ENCODE data around the gene GPC5.

Gene GPC5

DNA sequence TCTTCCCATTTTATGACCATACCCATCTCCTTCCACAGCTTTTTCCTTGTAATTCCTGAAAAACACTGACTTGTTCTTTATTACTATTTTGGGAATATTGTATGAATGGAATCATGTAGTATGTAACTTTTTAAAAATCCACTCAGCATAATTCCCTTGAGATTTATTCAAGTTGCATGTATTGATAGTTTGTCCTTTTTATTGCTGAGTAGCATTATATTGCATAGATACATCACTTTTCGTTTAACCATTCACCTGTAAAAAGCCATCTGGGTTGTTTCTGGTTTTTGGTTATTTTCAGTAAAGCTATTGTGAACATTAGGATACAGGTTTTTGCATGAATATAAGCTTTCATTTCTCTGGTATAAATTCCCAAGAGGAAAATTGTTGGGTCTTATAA is 115.4 kb downstream of the GPC5 start:
- TF ChIP-seq, protein P1, sequence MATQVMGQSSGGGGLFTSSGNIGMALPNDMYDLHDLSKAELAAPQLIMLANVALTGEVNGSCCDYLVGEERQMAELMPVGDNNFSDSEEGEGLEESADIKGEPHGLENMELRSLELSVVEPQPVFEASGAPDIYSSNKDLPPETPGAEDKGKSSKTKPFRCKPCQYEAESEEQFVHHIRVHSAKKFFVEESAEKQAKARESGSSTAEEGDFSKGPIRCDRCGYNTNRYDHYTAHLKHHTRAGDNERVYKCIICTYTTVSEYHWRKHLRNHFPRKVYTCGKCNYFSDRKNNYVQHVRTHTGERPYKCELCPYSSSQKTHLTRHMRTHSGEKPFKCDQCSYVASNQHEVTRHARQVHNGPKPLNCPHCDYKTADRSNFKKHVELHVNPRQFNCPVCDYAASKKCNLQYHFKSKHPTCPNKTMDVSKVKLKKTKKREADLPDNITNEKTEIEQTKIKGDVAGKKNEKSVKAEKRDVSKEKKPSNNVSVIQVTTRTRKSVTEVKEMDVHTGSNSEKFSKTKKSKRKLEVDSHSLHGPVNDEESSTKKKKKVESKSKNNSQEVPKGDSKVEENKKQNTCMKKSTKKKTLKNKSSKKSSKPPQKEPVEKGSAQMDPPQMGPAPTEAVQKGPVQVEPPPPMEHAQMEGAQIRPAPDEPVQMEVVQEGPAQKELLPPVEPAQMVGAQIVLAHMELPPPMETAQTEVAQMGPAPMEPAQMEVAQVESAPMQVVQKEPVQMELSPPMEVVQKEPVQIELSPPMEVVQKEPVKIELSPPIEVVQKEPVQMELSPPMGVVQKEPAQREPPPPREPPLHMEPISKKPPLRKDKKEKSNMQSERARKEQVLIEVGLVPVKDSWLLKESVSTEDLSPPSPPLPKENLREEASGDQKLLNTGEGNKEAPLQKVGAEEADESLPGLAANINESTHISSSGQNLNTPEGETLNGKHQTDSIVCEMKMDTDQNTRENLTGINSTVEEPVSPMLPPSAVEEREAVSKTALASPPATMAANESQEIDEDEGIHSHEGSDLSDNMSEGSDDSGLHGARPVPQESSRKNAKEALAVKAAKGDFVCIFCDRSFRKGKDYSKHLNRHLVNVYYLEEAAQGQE (IDR thresholded peaks at IDR 0.05; ENCODE audit: low read depth) = no peak
- TF ChIP-seq EP300 (IDR thresholded peaks at IDR 0.05; ENCODE audit: borderline replicate concordance) (no peak), TAF1 (IDR thresholded peaks at IDR 0.05; ENCODE audit: low read depth) (no peak), CREB1 (IDR thresholded peaks at IDR 0.05; ENCODE audit: low read depth) (no peak), EGR1 (IDR thresholded peaks at IDR 0.05) (no peak), YY1 (IDR thresholded peaks at IDR 0.05; ENCODE audit: low read depth) (no peak), NFIC (IDR thresholded peaks at IDR 0.05) (no peak), ZBTB7A (IDR thresholded peaks at IDR 0.05; ENCODE audit: low read depth) (no peak), TEAD4 (IDR thresholded peaks at IDR 0.05) (no peak), RAD21 (IDR thresholded peaks at IDR 0.05; ENCODE audit: low read depth) (no peak), CEBPB (IDR thresholded peaks at IDR 0.05) (no peak), FOXM1 (IDR thresholded peaks at IDR 0.05; ENCODE audit: borderline replicate concordance, low read depth) (no peak), TCF12 (IDR thresholded peaks at IDR 0.05; ENCODE audit: low read depth) (no peak)
- TF ChIP-seq, protein P2, sequence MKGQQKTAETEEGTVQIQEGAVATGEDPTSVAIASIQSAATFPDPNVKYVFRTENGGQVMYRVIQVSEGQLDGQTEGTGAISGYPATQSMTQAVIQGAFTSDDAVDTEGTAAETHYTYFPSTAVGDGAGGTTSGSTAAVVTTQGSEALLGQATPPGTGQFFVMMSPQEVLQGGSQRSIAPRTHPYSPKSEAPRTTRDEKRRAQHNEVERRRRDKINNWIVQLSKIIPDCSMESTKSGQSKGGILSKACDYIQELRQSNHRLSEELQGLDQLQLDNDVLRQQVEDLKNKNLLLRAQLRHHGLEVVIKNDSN (IDR thresholded peaks at IDR 0.05) = no peak
- TF ChIP-seq, protein P3, sequence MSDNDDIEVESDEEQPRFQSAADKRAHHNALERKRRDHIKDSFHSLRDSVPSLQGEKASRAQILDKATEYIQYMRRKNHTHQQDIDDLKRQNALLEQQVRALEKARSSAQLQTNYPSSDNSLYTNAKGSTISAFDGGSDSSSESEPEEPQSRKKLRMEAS (IDR thresholded peaks at IDR 0.05) = no peak

DNA sequence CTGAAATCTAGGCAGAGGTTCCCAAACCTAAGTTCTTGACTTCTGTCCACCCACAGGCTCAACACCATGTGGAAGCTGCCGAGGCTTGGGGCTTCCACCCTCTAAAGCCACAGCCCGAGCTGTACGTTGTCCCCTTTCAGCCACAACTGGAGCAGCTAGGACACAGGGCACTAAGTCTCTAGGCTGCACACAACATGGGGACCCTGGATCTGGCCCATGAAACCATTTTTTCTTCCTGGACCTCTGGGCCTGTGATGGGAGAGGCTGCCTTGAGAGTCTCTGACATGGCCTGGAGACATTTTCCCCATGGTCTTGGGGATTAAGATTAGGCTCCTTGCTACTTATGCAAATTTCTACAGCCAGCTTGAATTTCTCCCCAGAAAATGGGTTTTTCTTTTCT is 118.4 kb downstream of the GPC5 start:
- TF ChIP-seq RAD21 (IDR thresholded peaks at IDR 0.05; ENCODE audit: low read depth) (no peak), CREB1 (IDR thresholded peaks at IDR 0.05; ENCODE audit: low read depth) (no peak), EP300 (IDR thresholded peaks at IDR 0.05; ENCODE audit: borderline replicate concordance) (no peak), ZBTB7A (IDR thresholded peaks at IDR 0.05; ENCODE audit: low read depth) (no peak), EGR1 (IDR thresholded peaks at IDR 0.05) (no peak), TEAD4 (IDR thresholded peaks at IDR 0.05) (no peak)
- TF ChIP-seq, protein P2 (IDR thresholded peaks at IDR 0.05) = no peak

DNA sequence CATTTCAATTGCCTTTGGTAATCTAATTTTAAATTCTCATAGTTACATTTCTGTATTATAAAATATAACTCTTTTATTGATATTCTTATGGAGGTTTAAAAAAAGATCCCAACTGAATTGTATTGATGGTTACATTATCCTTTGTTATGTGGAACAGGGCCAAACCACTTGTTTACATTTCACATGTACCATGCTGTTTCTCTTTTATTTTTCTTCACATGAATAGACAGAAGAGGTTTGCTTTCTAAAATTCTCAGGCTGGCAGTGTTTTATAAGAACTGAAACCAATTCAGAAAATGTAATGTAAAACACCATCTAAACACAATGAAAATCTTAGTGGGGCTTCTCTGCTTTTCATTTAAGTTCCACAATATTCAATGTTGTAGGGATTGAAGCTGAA is 122.5 kb downstream of the GPC5 start:
- TF ChIP-seq EP300 (IDR thresholded peaks at IDR 0.05; ENCODE audit: borderline replicate concordance) = no peak

DNA sequence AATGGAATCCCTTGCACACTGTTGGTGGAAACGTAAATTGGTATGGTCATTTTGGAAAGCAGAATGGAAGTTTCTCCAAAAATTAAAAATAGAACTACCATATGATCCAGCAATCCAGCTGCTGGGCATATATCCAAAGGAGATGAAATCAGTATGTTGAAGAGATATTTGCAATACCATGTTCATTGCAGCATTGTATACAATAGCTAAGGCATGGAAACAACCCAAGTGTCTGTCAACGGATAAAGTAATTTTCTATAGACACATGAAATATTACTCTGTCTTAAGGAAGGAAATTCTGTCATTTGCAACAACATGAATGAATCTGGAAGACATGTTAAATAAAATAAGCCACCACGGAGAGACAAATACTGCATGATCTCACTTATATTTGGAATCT is 124.7 kb downstream of the GPC5 start:
- no peak for TF ChIP-seq EP300 (IDR thresholded peaks at IDR 0.05; ENCODE audit: borderline replicate concordance)
- TF ChIP-seq TAF1 (IDR thresholded peaks at IDR 0.05; ENCODE audit: low read depth) = no peak
- TF ChIP-seq FOXM1 (IDR thresholded peaks at IDR 0.05; ENCODE audit: borderline replicate concordance, low read depth) = no peak

DNA sequence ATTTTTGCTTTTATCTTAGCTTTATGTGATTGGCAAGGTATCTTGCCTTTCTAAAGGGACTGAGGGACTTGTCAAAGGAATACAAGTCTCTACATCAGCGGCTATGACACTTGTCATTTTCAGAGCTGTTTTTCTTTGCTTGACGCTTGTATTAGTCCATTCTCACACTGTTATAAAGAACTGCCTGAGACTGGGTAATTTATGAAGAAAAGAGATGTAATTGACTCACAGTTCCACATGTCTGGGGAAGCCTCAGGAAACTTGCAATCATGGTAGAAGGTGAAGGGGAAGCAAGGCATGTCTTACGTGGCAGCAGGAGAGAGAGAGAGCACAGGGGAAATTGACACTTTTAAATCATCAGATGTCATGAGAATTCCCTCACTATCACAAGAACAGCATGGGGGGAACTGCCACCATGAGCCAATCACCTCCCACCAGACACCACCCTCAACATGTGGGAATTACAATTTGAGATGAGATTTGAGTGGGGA is 128.2 kb downstream of the GPC5 start:
- TF ChIP-seq, protein P2 (IDR thresholded peaks at IDR 0.05) = no peak
- no peak for TF ChIP-seq TEAD4 (IDR thresholded peaks at IDR 0.05)
- no peak for TF ChIP-seq CREB1 (IDR thresholded peaks at IDR 0.05; ENCODE audit: low read depth)
- TF ChIP-seq, protein P3 (IDR thresholded peaks at IDR 0.05) = no peak
- no peak for TF ChIP-seq CEBPB (IDR thresholded peaks at IDR 0.05)
- no peak for TF ChIP-seq RAD21 (IDR thresholded peaks at IDR 0.05; ENCODE audit: low read depth)
- TF ChIP-seq EP300 (IDR thresholded peaks at IDR 0.05; ENCODE audit: borderline replicate concordance) = no peak
- no peak for TF ChIP-seq ZBTB7A (IDR thresholded peaks at IDR 0.05; ENCODE audit: low read depth)
- no peak for TF ChIP-seq TAF1 (IDR thresholded peaks at IDR 0.05; ENCODE audit: low read depth)

DNA sequence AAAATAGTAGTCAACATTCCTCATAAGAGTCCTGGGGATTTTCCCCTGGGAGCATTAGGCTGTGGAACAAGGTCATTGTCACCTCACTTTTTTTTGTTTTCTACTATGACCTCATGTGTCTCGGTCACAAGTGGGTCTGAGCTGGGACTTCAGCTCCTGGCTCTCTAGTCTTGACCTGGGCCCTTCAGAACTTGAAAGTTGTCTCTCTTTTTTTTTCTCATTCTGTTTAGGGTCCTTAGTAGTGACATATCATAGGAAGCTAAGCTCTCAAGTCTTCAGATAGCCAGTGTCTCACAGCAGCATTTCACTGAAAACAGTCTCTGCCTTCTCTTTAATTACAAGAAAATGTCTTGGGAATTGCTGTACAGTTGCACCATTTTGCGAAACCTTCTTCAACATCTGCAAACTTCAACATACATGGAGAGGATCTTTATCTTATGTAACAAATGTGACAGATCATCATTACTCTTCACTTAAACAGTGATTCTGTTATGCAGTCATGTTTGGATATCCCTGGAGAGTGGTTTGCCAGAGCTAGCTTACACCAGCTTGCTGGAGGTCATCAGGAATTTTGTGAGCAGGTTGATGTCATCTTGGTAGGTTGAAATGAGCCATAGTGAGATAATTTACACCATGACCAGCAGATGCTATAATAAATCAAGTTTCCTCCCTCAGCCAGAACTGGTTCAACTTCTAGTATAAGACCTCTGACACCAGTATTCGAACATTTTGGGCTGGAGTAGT is 131.5 kb downstream of the GPC5 start:
- TF ChIP-seq RAD21 (IDR thresholded peaks at IDR 0.05; ENCODE audit: low read depth) (no peak), FOXM1 (IDR thresholded peaks at IDR 0.05; ENCODE audit: borderline replicate concordance, low read depth) (no peak), YY1 (IDR thresholded peaks at IDR 0.05; ENCODE audit: low read depth) (no peak), CREB1 (IDR thresholded peaks at IDR 0.05; ENCODE audit: low read depth) (no peak)
- TF ChIP-seq, protein P3 (IDR thresholded peaks at IDR 0.05) = no peak
- TF ChIP-seq, protein P2 (IDR thresholded peaks at IDR 0.05) = no peak

DNA sequence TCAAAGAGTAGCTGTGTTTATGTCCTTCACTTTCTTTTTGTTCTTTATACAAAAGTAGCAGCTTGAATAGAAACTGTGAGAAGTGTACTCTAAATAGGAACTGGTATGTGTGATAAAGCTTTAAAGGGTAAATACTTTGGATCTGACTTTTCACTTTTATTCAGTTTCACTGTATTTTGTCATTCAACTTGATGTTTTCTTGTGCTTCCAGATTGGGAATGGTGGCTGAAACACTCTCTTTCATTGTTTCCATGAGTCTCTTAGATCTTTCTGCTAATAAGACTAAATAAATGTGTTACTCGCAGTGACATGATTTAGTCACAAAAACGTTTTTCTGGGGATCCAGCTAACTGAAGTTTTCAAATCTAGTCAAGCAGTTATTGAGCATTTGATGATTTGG is 133.2 kb downstream of the GPC5 start:
- TF ChIP-seq NFIC (IDR thresholded peaks at IDR 0.05) (no peak), CREB1 (IDR thresholded peaks at IDR 0.05; ENCODE audit: low read depth) (no peak), RAD21 (IDR thresholded peaks at IDR 0.05; ENCODE audit: low read depth) (no peak), ZBTB7A (IDR thresholded peaks at IDR 0.05; ENCODE audit: low read depth) (no peak), TAF1 (IDR thresholded peaks at IDR 0.05; ENCODE audit: low read depth) (no peak), FOXM1 (IDR thresholded peaks at IDR 0.05; ENCODE audit: borderline replicate concordance, low read depth) (no peak), EP300 (IDR thresholded peaks at IDR 0.05; ENCODE audit: borderline replicate concordance) (no peak), YY1 (IDR thresholded peaks at IDR 0.05; ENCODE audit: low read depth) (no peak), TCF12 (IDR thresholded peaks at IDR 0.05; ENCODE audit: low read depth) (no peak), EGR1 (IDR thresholded peaks at IDR 0.05) (no peak), TEAD4 (IDR thresholded peaks at IDR 0.05) (no peak), CEBPB (IDR thresholded peaks at IDR 0.05) (no peak)
- TF ChIP-seq, protein P2 (IDR thresholded peaks at IDR 0.05) = no peak
- TF ChIP-seq, protein P1 (IDR thresholded peaks at IDR 0.05; ENCODE audit: low read depth) = no peak
- TF ChIP-seq, protein P3 (IDR thresholded peaks at IDR 0.05) = no peak
